Kidney (tissue), 14 donors: ENCODE results near the gene AZU1. TPM values are rescaled to one million over a fixed set of nuclear protein-coding genes. Genes with fewer than 3 reads are reported as not detected.

Experiments used
- DNase-seq, 5 donors: peaks; one replicate each; pipeline ENCODE4 v3.0.0-alpha.2; 2013 to 2020
- FAIRE-seq: peaks from 2 replicates; lab custom pipeline; 2012; peaks lifted over from hg19 to GRCh38; lab: Jason Lieb, UNC
- H3K27ac ChIP-seq, 2 donors: one replicate each; pipeline ENCODE4 v1.7.0; 2013; ENCODE audit warnings: low read depth in 2 of 2, low read length in 2 of 2, inconsistent platforms in 1 of 2
- H3K27me3 ChIP-seq: one replicate; pipeline ENCODE4 v1.7.1; 2013; ENCODE audit warnings: low read length, inconsistent platforms; ENCODE audit not compliant: control insufficient read depth, insufficient read depth
- H3K36me3 ChIP-seq, 3 donors: one replicate each; pipeline versions ENCODE4 v1.7.0 to v1.7.1; 2013; ENCODE audit warnings: low read length in 3 of 3, control low read depth in 1 of 3, inconsistent platforms in 1 of 3; ENCODE audit not compliant: insufficient read depth in 3 of 3, control insufficient read depth in 2 of 3
- H3K4me1 ChIP-seq, 3 donors: one replicate each; pipeline versions ENCODE4 v1.7.0 to v1.7.1; 2013; ENCODE audit warnings: low read length in 3 of 3, inconsistent platforms in 1 of 3, low read depth in 1 of 3; ENCODE audit not compliant: control insufficient read depth in 2 of 3, insufficient read depth in 2 of 3
- H3K4me3 ChIP-seq, 3 donors: one replicate each; pipeline versions ENCODE4 v1.7.0 to v1.8.1; 2013; ENCODE audit warnings: low read length in 3 of 3, control low read depth in 1 of 3, inconsistent platforms in 1 of 3
- H3K9ac ChIP-seq, 3 donors: one replicate each; pipeline versions ENCODE4 v1.7.0 to v1.7.1; 2013; ENCODE audit warnings: low read length in 3 of 3, control low read depth in 1 of 3, inconsistent platforms in 1 of 3
- H3K9me3 ChIP-seq, 3 donors: one replicate each; pipeline versions ENCODE4 v1.7.0 to v1.7.1; 2013; ENCODE audit warnings: low read length in 3 of 3, control low read depth in 1 of 3, inconsistent platforms in 1 of 3; ENCODE audit not compliant: control insufficient read depth in 2 of 3, insufficient read depth in 1 of 3
- intact Hi-C: fragments of 100-400 bp; cut with DNase I; formaldehyde crosslinking; loops from one replicate; pipeline ENCODE4 v1.11.1; 2022
- polyA plus RNA-seq: library from polyadenylated mRNA; stranded (reverse); fragments of 350-450 nt; fragmentation: Illumina TruSeq; extraction: RNeasy Lipid Tissue Mini Kit (QIAGEN cat#74804); gene quantifications from one replicate; pipeline ENCODE4 v1.2.3, GENCODE V29; 2014; ENCODE audit warnings: low read depth, low replicate concordance; ENCODE audit not compliant: insufficient read depth
- total RNA-seq: library from RNA; stranded (reverse); fragmentation: NEBNext Ultra II Directional; extraction: Animal tissue kit (Norgen Biotek cat#: 25700); gene quantifications from one replicate; pipeline ENCODE4 v1.2.1, GENCODE V29; 2021
- TF ChIP-seq, protein P1 (sequence below): IDR thresholded peaks from 3 replicates; pipeline ENCODE4 v1.5.1; 2012; ENCODE audit warnings: mild to moderate bottlenecking, moderate library complexity, borderline replicate concordance; ENCODE audit not compliant: insufficient read depth; ENCODE audit errors: extremely low read depth
- donor health status: control.
- donor health status: control.
- donor health status: control.
- donor health status: control.
- donor health status: control.
- donor health status: DM: yes; HTN: yes; CAD: no.
- donor health status: Normal renal cell carcinoma (clear cell type).

The AZU1 gene
- total and polyA plus RNA-seq, 2 donors from 2014 or later, result 0.50 TPM; not detected in 1

DNA sequence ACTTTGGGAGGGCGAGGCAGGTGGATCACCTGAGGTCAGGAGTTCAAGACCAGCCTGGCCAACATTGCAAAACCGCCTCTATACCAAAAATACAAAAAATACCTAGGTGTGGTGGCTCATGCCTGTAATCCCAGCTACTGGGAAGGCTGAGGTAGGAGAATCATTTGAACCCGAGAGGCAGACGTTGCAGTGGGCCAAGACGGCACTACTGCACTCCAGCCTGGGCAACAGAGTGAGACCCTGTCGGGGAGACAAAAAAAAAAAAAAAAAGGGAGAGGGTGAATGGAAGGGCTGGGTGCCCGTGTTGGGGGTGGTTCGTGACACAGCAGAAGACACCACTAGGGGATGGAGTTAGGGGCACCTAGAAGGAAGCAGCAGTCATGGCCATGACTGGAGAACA is 42.7 kb downstream of the AZU1 start:
- intact Hi-C loops, result no loop called here
- no peak for DNase-seq
- Histone ChIP-seq H3K4me3 (no peak overlapping the region), H3K27ac (peak overlapping the region; percentile 34 to 91), H3K36me3 (peaks cover 0 to 10% (median 0%) of the 10 kb centered on the region in 3 donors), H3K9me3 (no peaks in the 10 kb centered on the region), H3K9ac (no peak overlapping the region), H3K4me1 (peaks cover 0 to 4% (median 0%) of the 10 kb centered on the region in 3 donors), H3K27me3 (no peaks in the 10 kb centered on the region)
- TF ChIP-seq, protein P1, sequence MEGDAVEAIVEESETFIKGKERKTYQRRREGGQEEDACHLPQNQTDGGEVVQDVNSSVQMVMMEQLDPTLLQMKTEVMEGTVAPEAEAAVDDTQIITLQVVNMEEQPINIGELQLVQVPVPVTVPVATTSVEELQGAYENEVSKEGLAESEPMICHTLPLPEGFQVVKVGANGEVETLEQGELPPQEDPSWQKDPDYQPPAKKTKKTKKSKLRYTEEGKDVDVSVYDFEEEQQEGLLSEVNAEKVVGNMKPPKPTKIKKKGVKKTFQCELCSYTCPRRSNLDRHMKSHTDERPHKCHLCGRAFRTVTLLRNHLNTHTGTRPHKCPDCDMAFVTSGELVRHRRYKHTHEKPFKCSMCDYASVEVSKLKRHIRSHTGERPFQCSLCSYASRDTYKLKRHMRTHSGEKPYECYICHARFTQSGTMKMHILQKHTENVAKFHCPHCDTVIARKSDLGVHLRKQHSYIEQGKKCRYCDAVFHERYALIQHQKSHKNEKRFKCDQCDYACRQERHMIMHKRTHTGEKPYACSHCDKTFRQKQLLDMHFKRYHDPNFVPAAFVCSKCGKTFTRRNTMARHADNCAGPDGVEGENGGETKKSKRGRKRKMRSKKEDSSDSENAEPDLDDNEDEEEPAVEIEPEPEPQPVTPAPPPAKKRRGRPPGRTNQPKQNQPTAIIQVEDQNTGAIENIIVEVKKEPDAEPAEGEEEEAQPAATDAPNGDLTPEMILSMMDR, result no peak
- FAIRE-seq, result no peak

DNA sequence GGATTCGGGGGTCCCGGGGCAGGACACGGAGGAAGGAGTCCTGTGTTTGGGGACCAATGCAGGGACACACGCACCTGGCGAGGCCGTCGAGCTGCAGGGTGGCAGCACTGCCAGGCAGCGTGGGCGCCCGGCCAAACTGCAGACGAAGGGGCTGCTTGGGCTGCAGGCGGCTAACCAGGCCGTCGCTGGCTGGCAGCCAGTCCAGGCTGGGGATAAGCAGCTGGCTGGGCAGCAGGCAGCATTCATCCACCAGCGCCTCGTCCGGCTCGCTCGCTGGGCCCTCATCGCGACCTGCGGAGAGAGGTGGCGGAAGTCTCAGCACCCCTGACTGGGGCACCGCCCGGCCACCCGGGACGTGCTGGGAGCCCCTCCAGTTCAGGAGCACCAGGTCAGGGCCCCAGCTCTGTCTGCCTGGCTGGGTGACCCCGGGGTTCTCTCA is 43.3 kb downstream of the AZU1 start:
- no peak overlapping the region for H3K4me3 ChIP-seq
- H3K27ac ChIP-seq, result no peak overlapping the region
- DNase-seq (peak in 2 of 5 donors; percentile 37 to 91), FAIRE-seq (no peak)
- H3K27me3 ChIP-seq, result no peaks in the 10 kb centered on the region
- peaks cover 0 to 4% (median 0%) of the 10 kb centered on the region in 3 donors for H3K4me1 ChIP-seq
- H3K36me3 ChIP-seq, result peaks cover 0 to 10% (median 0%) of the 10 kb centered on the region in 3 donors
- no peaks in the 10 kb centered on the region for H3K9me3 ChIP-seq
- H3K9ac ChIP-seq, result no peak overlapping the region
- TF ChIP-seq, protein P1, result no peak
- intact Hi-C loops, result no loop called here

DNA sequence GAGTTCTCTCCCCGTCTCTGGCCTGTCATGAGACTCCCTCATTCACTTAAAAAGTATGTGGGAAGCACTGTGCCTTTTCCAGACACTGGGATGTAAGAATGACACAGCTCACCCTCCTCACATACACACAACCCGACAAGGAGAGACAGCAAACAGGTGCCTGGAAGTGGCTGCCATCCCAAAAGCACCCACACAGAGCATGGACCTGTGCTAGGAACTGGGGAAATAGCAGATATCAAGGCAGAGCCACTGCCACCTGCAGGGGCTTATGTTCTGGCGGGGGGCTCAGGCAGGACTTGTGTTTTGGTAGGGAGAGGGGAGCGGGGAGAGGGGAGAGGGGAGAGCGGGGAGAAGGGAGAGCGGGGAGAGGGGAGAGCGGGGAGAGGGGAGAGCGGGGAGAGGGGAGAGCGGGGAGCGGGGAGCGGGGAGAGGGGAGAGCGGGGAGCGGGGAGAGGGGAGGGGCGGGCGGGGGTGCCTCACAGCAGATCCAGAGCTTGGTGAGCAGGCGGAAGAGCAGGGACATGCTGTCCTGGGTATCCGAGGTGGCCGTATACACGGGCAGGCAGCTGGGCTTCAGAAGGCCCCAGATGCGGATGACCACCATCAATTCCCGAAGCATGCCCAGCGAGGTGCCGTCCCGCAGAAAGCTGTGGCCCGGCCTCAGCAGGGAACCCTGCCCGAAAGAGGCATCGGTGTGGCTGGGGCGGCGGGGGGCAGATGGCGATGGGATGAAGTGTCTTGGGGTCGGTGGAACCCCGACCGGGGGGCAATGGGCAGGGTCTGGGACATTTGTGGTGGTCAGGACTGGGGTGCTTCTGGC is 44.0 kb downstream of the AZU1 start:
- Histone ChIP-seq H3K27ac (peak overlapping the region in 1 of 2 donors; percentile 59), H3K9me3 (no peaks in the 10 kb centered on the region), H3K36me3 (peaks cover 0 to 10% (median 0%) of the 10 kb centered on the region in 3 donors), H3K4me3 (no peak overlapping the region), H3K27me3 (no peaks in the 10 kb centered on the region), H3K4me1 (peaks cover 0 to 4% (median 0%) of the 10 kb centered on the region in 3 donors), H3K9ac (no peak overlapping the region)
- peak in 1 of 5 donors; percentile 87 for DNase-seq
- intact Hi-C loops, result no loop called here
- TF ChIP-seq, protein P1, result no peak
- FAIRE-seq, result no peak
